GM21786 (cell line): ENCODE data around the gene CKMT2.

ENCODE experiments used
- ATAC-seq: cut with Tn5 transposase; IDR thresholded peaks from one replicate; pipeline ENCODE4 v1.9.1; 2021; ENCODE audit not compliant: unreplicated experiment

CKMT2 gene

DNA sequence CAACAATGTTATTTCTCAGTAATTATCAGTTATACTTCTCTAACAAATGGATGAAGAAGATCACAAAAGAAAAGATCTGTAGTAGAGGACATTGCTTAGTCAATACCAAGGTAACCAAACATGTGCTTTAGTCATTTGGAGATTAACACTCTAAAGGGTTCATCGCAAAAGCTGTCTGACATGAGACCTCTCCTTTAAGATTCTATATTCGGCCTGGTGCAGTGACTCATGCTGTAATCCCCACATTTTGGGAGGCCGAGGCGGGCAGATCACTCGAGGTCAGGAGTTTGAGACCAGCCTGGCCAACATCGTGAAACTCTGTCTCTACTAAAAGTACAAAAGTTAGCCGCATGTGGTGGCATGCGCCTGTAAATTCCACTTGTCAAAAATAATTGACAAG lies 18.3 kb upstream of the CKMT2 start:
- ATAC-seq: no peak

GRCh38 chr5:81216152-81216551 lies 17.0 kb upstream of the CKMT2 start:
- ATAC-seq: no peak

DNA sequence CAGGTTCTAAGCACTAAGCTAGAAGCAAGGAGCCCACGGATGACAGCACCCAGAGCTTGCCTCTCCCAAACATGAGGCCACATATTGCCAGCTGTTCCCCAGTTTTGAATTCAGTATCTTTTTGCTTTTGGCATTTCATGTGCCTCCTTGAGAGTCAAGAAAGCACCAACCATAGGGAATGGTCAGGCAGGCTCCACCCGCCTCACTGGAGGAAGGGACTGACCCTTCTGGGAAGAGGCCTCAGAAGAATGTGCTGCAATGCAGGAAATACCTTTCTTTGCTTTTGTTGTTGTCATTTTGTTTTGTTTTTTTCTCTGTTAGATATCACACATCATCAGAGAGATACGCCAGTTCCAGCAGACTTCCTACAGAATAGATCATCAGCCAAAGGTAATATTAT lies 13.7 kb upstream of the CKMT2 start:
- ATAC-seq: no peak

DNA sequence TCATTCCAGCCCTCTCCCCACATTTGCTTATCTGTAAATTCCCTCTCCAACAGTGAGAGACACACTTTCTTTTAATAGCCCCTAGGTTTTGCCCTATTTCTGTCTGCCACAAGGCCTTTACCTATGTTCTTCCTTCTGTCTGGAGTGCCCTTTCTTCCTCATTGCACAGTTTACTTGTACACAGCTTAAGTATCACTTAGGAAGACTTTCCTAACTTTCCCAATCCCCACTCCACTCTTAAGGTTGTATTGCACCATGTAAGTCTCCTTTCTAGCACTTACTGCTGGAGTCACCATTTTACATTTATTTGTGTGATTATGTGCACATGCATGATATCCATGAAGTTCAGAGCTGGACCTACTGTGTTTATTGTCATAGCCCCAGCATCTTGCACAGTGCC lies 10.8 kb upstream of the CKMT2 start:
- ATAC-seq: no peak

- ATAC-seq: no peak
Observed at GRCh38 chr5:81225463-81225862, 7.7 kb upstream of the CKMT2 start.

DNA sequence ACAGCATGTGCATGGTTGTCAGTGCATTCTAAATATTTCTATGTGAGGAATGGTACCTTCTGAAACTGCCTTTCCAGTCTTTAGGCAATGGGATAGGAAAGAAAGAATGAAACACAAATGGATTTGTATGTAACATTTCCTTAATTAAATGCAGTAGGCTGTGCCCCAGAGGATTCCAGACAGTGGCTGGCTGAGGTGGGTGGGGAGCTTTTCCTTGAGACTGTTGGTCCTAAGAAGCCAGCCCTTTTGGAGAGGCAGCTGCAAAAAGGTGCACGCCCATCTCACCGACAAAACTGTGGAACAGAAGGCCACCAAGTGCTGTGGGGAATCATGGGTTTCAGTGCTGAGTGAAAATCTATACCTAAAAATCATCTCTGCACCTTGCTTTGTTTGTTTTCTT lies 6.8 kb upstream of the CKMT2 start:
- no peak for ATAC-seq

DNA sequence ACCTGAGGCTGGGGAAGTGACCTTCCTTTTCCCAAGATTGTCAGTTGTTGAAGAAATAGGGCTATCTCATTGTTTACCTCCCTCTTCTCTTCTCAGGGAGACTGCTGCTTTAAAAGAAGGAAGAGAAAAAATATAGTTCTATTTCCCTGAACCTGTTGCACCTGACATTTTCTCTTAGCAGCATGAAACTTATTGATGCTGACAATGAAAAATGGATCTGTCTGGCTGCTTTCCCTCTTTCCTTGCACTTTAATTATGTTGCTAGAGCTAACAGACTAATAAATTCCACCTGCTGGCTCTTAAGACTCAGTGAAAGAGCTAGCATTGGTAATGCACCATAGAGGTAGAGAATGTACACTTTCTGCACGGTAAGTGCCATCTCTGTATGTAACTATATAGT lies 6.2 kb upstream of the CKMT2 start:
- ATAC-seq: no peak

DNA sequence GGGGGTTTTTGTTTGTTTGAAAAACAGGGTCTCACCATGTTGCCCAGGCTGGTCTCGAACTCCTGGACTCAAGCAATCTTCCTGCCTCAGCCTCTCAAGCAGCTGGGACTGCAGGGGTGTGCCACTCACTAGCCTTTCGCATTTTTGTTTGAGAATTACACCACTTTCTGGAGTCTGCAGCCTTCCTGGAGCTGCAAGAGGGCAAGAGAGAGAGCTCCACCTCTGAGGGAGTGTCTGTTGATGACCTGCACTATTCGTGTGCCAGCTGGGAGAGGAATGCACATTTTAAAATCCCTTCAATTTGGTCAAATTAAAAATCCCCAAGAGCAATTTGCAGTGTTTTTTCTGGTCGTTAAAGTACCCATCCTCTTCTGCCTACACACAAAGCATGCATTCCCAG lies 5.0 kb upstream of the CKMT2 start:
- ATAC-seq: no peak

DNA sequence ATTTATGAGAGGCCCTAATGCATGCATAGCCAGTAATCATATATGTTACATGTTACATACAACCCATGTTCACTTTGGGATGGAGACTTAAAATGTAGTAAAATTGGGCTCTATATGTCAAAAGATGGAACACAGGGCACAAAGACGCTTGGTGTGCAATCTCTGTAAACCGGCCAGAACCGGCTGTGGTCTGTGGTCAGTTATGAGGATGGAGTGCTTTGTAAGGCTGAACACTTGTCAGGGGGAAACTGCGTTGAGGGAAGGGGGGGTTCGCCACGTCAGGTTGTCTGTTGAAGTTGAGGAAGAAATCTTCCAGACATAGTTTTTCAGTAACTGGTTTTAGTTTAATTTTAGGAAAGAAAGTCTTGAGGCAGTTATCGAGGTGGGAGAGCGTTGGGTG lies 2.7 kb upstream of the CKMT2 start:
- ATAC-seq: no peak

DNA sequence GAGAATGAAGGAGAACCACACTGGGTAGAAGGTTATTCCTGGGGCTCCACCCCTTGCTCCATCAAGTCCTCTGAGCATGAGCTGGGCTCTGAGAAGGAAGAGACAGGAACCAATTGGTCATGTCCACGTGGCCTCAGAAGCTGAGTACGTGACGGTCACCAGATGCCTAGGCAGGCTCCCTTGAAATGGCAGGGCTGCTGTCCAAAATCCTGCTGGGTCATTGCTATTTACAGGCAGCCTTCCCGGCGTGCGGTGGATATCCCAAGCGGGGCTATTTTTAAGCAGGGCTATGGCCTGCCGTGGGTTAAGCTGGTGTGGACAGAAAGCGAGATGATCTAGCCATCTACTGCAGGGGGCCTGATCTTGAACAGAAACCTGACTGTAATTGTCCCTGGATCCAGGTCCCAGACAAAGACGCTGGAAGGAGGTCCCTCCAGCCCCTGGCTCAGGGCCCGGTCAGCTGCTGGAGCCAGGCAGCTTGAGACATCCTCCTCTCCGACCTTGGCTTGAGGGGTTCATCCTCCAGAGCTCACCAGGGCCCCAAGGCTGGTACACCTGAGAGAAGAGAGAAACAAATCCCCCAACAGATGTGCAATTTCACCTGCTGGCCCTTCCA lies 550 bp upstream of the CKMT2 start:
- no peak for ATAC-seq

GRCh38 chr5:81234299-81234698 lies 1.2 kb downstream of the CKMT2 start:
- ATAC-seq: no peak

DNA sequence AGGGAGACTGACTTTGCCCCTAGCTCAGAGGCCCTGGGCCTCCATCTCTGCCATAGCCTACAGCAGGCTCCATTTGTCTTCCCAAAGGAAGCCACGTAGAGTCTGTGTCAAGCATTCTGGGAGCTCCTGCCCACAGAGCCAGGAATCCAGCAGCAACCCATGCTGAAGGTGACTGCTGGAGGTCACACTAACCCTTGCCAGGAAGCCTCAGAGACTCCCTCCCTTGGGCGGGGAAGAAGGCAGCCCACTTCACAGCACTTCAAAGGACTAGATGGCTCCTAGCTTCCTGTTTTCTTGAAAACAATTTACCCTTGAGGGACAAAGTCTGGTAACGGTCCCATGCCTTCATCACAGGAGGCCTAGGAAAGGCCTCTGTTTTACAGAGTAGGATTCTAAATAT lies 1.7 kb downstream of the CKMT2 start:
- no peak for ATAC-seq

GRCh38 chr5:81235287-81236072 lies 2.4 kb downstream of the CKMT2 start:
- no peak for ATAC-seq

- ATAC-seq: no peak
Observed at GRCh38 chr5:81238460-81238859, 5.3 kb downstream of the CKMT2 start.

DNA sequence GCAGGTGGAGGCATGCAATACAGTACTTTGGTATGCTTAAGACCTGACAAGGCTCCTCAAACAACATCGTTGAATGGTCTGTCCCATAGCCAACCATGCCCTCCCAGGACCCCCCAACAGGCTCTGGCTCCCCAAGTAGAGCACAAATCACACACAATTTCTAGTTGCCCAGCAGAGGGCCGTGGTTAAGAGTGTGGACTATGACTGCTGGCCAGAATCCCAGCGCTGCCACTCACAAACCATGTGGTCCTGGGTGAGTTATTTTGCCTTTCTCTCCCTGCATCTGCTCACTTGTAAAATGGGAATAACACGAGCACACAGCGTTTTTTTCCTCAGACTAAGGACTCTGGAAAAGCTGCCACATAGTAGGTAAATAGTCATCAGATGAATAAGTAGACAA lies 6.5 kb downstream of the CKMT2 start:
- ATAC-seq: no peak

GRCh38 chr5:81241001-81241400 lies 7.9 kb downstream of the CKMT2 start:
- ATAC-seq: no peak

GRCh38 chr5:81241961-81242648 lies 9.0 kb downstream of the CKMT2 start:
- no peak for ATAC-seq

GRCh38 chr5:81242906-81243436 lies 9.8 kb downstream of the CKMT2 start:
- ATAC-seq: no peak

DNA sequence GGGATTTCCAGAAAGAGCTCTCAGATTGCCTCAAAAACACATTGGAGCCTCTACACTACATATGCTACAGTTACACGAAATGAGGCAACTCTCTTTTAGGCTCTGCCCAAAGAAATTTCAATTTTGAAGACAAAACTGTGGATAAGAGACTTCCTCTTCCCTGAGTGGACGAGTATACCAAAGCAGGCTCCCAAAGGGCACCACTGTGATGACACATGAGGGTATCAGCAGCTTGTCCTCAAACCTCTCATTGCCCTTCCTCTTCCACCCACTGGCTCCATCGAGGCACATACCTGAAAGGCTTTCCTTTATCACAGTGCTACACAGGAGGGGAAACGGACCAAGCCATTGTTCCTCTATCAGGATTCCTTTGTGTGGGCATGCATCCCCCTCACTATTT lies 11.3 kb downstream of the CKMT2 start:
- no peak for ATAC-seq

DNA sequence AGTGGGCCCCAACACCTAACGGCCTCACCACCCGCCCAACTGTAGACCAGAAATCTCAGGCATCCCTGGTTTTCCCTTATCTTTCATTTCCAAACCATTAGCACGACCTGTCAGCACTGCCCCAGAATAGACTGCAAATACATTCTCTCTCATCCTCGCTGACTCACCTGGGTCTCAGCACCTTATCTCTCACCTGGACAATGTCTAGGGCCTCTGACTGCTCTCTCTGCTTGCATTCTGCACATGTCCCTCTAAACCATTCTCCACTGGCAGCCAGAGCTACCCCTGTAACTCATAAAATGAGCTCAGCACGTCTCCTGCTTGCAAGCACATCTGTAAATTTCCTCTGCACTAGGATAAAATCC lies 12.7 kb downstream of the CKMT2 start:
- ATAC-seq: no peak

DNA sequence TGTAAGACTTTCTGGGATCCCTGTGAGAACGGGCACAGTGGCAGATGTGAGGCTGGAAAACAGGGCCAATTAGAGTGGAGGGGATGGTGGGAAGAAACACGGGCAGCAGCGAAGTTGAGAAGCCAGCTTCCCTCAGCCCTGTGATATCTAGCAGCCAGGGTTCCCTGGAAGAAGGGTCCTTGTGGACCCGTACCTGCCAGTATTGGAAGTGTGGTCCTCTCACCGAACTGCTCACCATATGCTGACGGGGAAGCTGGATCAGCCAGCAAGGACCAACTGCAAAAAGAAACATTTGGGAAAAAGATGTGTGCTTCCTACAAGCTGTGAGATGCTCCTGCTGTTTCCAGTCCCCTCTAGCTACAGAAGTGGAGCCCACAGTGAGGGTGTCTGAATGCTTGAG lies 13.6 kb downstream of the CKMT2 start:
- no peak for ATAC-seq

- no peak for ATAC-seq
Observed at GRCh38 chr5:81247441-81247972, 14.4 kb downstream of the CKMT2 start.
